Measurements from ENCODE around the gene SMAD3.

SMAD3 gene

GRCh38 chr15:67097424-67097823 is 32.0 kb downstream of the SMAD3 start:
- DNase-seq (ENCODE audit: low read depth): no peak

GRCh38 chr15:67097930-67098740 is 32.7 kb downstream of the SMAD3 start:
- no peak for DNase-seq (ENCODE audit: low read depth)

GRCh38 chr15:67098768-67099282 is 33.4 kb downstream of the SMAD3 start:
- DNase-seq (ENCODE audit: low read depth): no peak

GRCh38 chr15:67100124-67100791 is 34.9 kb downstream of the SMAD3 start:
- DNase-seq (ENCODE audit: low read depth): no peak

- no peak for DNase-seq (ENCODE audit: low read depth)
These were observed 35.6 kb downstream of the SMAD3 start for GRCh38 chr15:67100801-67101581.

GRCh38 chr15:67101911-67102598 is 36.7 kb downstream of the SMAD3 start:
- DNase-seq (ENCODE audit: low read depth): no peak

GRCh38 chr15:67102599-67102929 is 37.2 kb downstream of the SMAD3 start:
- no peak for DNase-seq (ENCODE audit: low read depth)

- no peak for DNase-seq (ENCODE audit: low read depth)
These were observed 37.6 kb downstream of the SMAD3 start for GRCh38 chr15:67103021-67103420.

GRCh38 chr15:67103432-67103831 is 38.0 kb downstream of the SMAD3 start:
- DNase-seq (ENCODE audit: low read depth): no peak

GRCh38 chr15:67103869-67104268 is 38.5 kb downstream of the SMAD3 start:
- no peak for DNase-seq (ENCODE audit: low read depth)

GRCh38 chr15:67104510-67104909 is 39.1 kb downstream of the SMAD3 start:
- no peak for DNase-seq (ENCODE audit: low read depth)

GRCh38 chr15:67105065-67105951 is 39.9 kb downstream of the SMAD3 start:
- DNase-seq (ENCODE audit: low read depth): peak; percentile 94

GRCh38 chr15:67105991-67106763 is 40.8 kb downstream of the SMAD3 start:
- no peak for DNase-seq (ENCODE audit: low read depth)

- DNase-seq (ENCODE audit: low read depth): no peak
These were observed 41.3 kb downstream of the SMAD3 start for GRCh38 chr15:67106764-67107013.

- DNase-seq (ENCODE audit: low read depth): peak; percentile 91
These were observed 41.8 kb downstream of the SMAD3 start for GRCh38 chr15:67107014-67107812.

GRCh38 chr15:67108122-67108961 is 42.9 kb downstream of the SMAD3 start:
- DNase-seq (ENCODE audit: low read depth): no peak

- peak; percentile 88 for DNase-seq (ENCODE audit: low read depth)
These were observed 44.0 kb downstream of the SMAD3 start for GRCh38 chr15:67109141-67110034.

- no peak for DNase-seq (ENCODE audit: low read depth)
These were observed 45.0 kb downstream of the SMAD3 start for GRCh38 chr15:67110361-67110781.
